ENCODE data around the gene ARHGAP26. TPM values are rescaled to one million over a fixed set of nuclear protein-coding genes. Genes with fewer than 3 reads are reported as not detected.

The ARHGAP26 gene
- polyA plus RNA-seq, 1 donor from 2014 or later, result 0.83 TPM

DNA sequence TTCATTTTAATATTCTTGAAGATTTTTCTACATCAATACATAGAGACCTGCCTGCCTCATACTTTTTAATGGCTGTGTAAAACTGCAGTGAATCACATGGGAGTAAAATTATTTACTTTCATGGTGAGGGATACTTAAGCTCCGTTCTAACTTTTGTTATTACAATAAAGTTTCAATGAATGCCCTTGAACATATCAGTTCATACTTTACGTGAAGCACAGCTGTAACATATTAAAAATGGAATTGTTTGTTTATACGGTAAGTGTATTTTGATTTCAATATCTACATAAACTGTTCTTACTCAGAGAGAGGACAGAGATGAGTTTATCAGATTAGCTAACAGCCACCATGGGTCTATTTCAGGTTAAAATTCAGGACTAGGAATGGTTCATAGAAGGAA, 478.2 kb downstream of the ARHGAP26 start:
- Histone ChIP-seq H3K27me3 (ENCODE audit: insufficient read depth, low read depth, low read length) (no peaks in the 10 kb centered on the region), H2AFZ (ENCODE audit: low read depth, low read length) (no peak overlapping the region), H3K9me2 (ENCODE audit: insufficient read depth, low read length) (no peaks in the 10 kb centered on the region), H3K9me3 (ENCODE audit: low read length) (no peaks in the 10 kb centered on the region), H4K20me1 (ENCODE audit: insufficient read depth) (no peaks in the 10 kb centered on the region), H3K36me3 (ENCODE audit: insufficient read depth, low read length) (no peaks in the 10 kb centered on the region), H3K4me2 (ENCODE audit: low read length) (no peak overlapping the region), H3F3A (ENCODE audit: insufficient read depth, low read length, poor library complexity, severe bottlenecking) (no peaks in the 10 kb centered on the region), H3K9ac (ENCODE audit: low read length) (no peak overlapping the region), H3K79me2 (replicated peaks; ENCODE audit: insufficient read depth, low read length) (no peaks in the 10 kb centered on the region), H3K27ac (ENCODE audit: low read length) (no peak overlapping the region), H3K4me3 (ENCODE audit: low read length) (no peak overlapping the region)
- no peak for TF ChIP-seq RAD21 (conservative IDR thresholded peaks at IDR 0.05)

GRCh38 chr5:143248822-143249579, 478.8 kb downstream of the ARHGAP26 start:
- Histone ChIP-seq H2AFZ (ENCODE audit: low read depth, low read length) (no peak overlapping the region), H3F3A (ENCODE audit: insufficient read depth, low read length, poor library complexity, severe bottlenecking) (no peaks in the 10 kb centered on the region), H3K9me3 (ENCODE audit: low read length) (no peaks in the 10 kb centered on the region), H3K79me2 (replicated peaks; ENCODE audit: insufficient read depth, low read length) (no peaks in the 10 kb centered on the region), H3K27me3 (ENCODE audit: insufficient read depth, low read depth, low read length) (no peaks in the 10 kb centered on the region), H4K20me1 (ENCODE audit: insufficient read depth) (no peaks in the 10 kb centered on the region), H3K4me2 (ENCODE audit: low read length) (no peak overlapping the region), H3K9ac (ENCODE audit: low read length) (no peak overlapping the region), H3K27ac (ENCODE audit: low read length) (no peak overlapping the region), H3K9me2 (ENCODE audit: insufficient read depth, low read length) (no peaks in the 10 kb centered on the region), H3K36me3 (ENCODE audit: insufficient read depth, low read length) (no peaks in the 10 kb centered on the region), H3K4me3 (ENCODE audit: low read length) (no peak overlapping the region)
- TF ChIP-seq EZH2 (IDR thresholded peaks at IDR 0.05; ENCODE audit: borderline replicate concordance, insufficient read depth, low read length, poor library complexity, severe bottlenecking) (no peak), RAD21 (conservative IDR thresholded peaks at IDR 0.05) (no peak), TAF1 (IDR thresholded peaks at IDR 0.05; ENCODE audit: low read depth) (no peak)

GRCh38 chr5:143249851-143250250, 479.7 kb downstream of the ARHGAP26 start:
- H4K20me1 ChIP-seq (ENCODE audit: insufficient read depth), result no peaks in the 10 kb centered on the region
- H3K9ac ChIP-seq (ENCODE audit: low read length), result no peak overlapping the region
- no peaks in the 10 kb centered on the region for H3K9me2 ChIP-seq (ENCODE audit: insufficient read depth, low read length)
- no peaks in the 10 kb centered on the region for H3K27me3 ChIP-seq (ENCODE audit: insufficient read depth, low read depth, low read length)
- H3K4me2 ChIP-seq (ENCODE audit: low read length), result no peak overlapping the region
- H3K79me2 ChIP-seq (replicated peaks; ENCODE audit: insufficient read depth, low read length), result no peaks in the 10 kb centered on the region
- no peaks in the 10 kb centered on the region for H3K36me3 ChIP-seq (ENCODE audit: insufficient read depth, low read length)
- H3K27ac ChIP-seq (ENCODE audit: low read length), result no peak overlapping the region
- H3F3A ChIP-seq (ENCODE audit: insufficient read depth, low read length, poor library complexity, severe bottlenecking), result no peaks in the 10 kb centered on the region
- H3K4me3 ChIP-seq (ENCODE audit: low read length), result no peak overlapping the region
- H2AFZ ChIP-seq (ENCODE audit: low read depth, low read length), result no peak overlapping the region
- TF ChIP-seq CTCF (IDR thresholded peaks at IDR 0.05; ENCODE audit: poor library complexity, severe bottlenecking) (no peak), MXI1 (conservative IDR thresholded peaks at IDR 0.05; ENCODE audit: poor library complexity, severe bottlenecking) (no peak), SMC3 (conservative IDR thresholded peaks at IDR 0.05; ENCODE audit: poor library complexity) (no peak)
- no peaks in the 10 kb centered on the region for H3K9me3 ChIP-seq (ENCODE audit: low read length)

GRCh38 chr5:143251190-143251589, 481.0 kb downstream of the ARHGAP26 start:
- no peaks in the 10 kb centered on the region for H3K9me3 ChIP-seq (ENCODE audit: low read length)
- H3K9me2 ChIP-seq (ENCODE audit: insufficient read depth, low read length), result no peaks in the 10 kb centered on the region
- H3F3A ChIP-seq (ENCODE audit: insufficient read depth, low read length, poor library complexity, severe bottlenecking), result no peaks in the 10 kb centered on the region
- no peak overlapping the region for H3K9ac ChIP-seq (ENCODE audit: low read length)
- no peak overlapping the region for H3K27ac ChIP-seq (ENCODE audit: low read length)
- TF ChIP-seq MXI1 (conservative IDR thresholded peaks at IDR 0.05; ENCODE audit: poor library complexity, severe bottlenecking), result no peak
- TF ChIP-seq TAF1 (IDR thresholded peaks at IDR 0.05; ENCODE audit: low read depth), result no peak
- no peak overlapping the region for H3K4me2 ChIP-seq (ENCODE audit: low read length)
- no peak overlapping the region for H3K4me3 ChIP-seq (ENCODE audit: low read length)
- H4K20me1 ChIP-seq (ENCODE audit: insufficient read depth), result no peaks in the 10 kb centered on the region
- H3K79me2 ChIP-seq (replicated peaks; ENCODE audit: insufficient read depth, low read length), result no peaks in the 10 kb centered on the region
- H3K27me3 ChIP-seq (ENCODE audit: insufficient read depth, low read depth, low read length), result no peaks in the 10 kb centered on the region
- H2AFZ ChIP-seq (ENCODE audit: low read depth, low read length), result no peak overlapping the region
- no peaks in the 10 kb centered on the region for H3K36me3 ChIP-seq (ENCODE audit: insufficient read depth, low read length)
